SK-N-SH (cell line): ENCODE data around the gene HSPA12A.

ENCODE experiments used
- CHD2 ChIP-seq: fragments of 150-350 bp; IDR thresholded peaks from 2 replicates; pipeline ENCODE4 v1.6.1; 2018; ENCODE audit warnings: low read length; ENCODE audit not compliant: partially characterized antibody
- CTCF ChIP-seq: fragments of 200-600 bp; sonication (generic); IDR thresholded peaks from 2 replicates; pipeline ENCODE4 v1.6.1; 2017; ENCODE audit warnings: antibody characterized with exemption, mild to moderate bottlenecking, moderate library complexity
- EP300 ChIP-seq, 2 experiments: IDR thresholded peaks; 2 replicates each; pipeline versions ENCODE4 v1.4.0 to v1.6.1; 2012; ENCODE audit warnings: borderline replicate concordance in 1 of 2, low read depth in 1 of 2, low read length in 1 of 2
- JUND ChIP-seq: IDR thresholded peaks from 2 replicates; pipeline ENCODE4 v1.4.0; 2012
- MXI1 ChIP-seq: IDR thresholded peaks from 2 replicates; pipeline ENCODE4 v1.6.1; 2012; ENCODE audit warnings: mild to moderate bottlenecking, low read depth, low read length, improper control_type of control experiment
- POLR2AphosphoS5 ChIP-seq: IDR thresholded peaks from 2 replicates; pipeline ENCODE4 v1.6.1; 2012; ENCODE audit warnings: low read depth, low read length
- RCOR1 ChIP-seq: fragments of 150-350 bp; IDR thresholded peaks from 2 replicates; pipeline ENCODE4 v1.6.1; 2017; ENCODE audit warnings: antibody characterized with exemption, low read length
- SIN3A ChIP-seq: IDR thresholded peaks from 2 replicates; pipeline ENCODE4 v1.6.1; 2012; ENCODE audit warnings: low read depth, mild to moderate bottlenecking, low read length, moderate library complexity, borderline replicate concordance
- TAF1 ChIP-seq: IDR thresholded peaks from 2 replicates; pipeline ENCODE4 v1.6.1; 2012; ENCODE audit warnings: low read depth, mild to moderate bottlenecking, low read length, moderate library complexity, borderline replicate concordance

DNA sequence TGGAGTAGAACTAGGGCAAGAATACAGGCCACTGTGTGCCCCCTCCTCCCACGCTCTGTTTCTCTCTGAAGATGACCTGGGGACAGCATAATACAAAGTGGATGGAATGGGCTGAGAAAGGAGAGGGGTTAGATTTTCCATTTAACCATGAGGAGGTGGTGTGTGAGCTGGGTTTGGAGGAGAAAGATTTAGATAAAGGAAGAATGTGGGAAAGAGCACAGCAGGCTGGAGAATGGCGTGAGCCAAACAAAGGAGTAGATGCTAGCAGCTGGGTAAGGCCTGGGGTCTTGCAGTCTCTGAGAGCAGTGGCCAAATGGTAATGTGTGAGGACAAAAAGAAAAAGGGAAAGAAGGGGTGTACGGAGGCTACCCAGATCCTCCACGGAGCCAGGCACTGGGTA lies 113.0 kb downstream of the HSPA12A start:
- TF ChIP-seq MXI1 (no peak), CTCF (no peak), RCOR1 (no peak), SIN3A (no peak), JUND (no peak), TAF1 (no peak), EP300 (IDR thresholded peaks at IDR 0.05; ENCODE audit: borderline replicate concordance in 1 of 2, low read depth in 1 of 2, low read length in 1 of 2) (no peak), POLR2AphosphoS5 (no peak), CHD2 (no peak)
